ENCODE data around the gene ADPRM.
A peak's percentile ranks its signal among the peaks of the same experiment; 100 is the strongest.

Gene ADPRM

GRCh38 chr17:10737168-10737622 is 39.8 kb downstream of the ADPRM start:
- no peak for DNase-seq
- no peaks in the 10 kb centered on the region for H3K9me3 ChIP-seq (ENCODE audit: control insufficient read depth, low read length)
- H3K36me3 ChIP-seq (ENCODE audit: control insufficient read depth, insufficient read depth, low read length): no peaks in the 10 kb centered on the region
- H3K27me3 ChIP-seq (replicated peaks; ENCODE audit: control insufficient read depth, insufficient read depth, low read length, poor library complexity, severe bottlenecking): no peaks in the 10 kb centered on the region
- no peak overlapping the region for H3K4me3 ChIP-seq (ENCODE audit: insufficient read depth, low read depth, low read length, poor library complexity, severe bottlenecking)
- no peak overlapping the region for H3K27ac ChIP-seq (ENCODE audit: insufficient read depth, low read length, poor library complexity, severe bottlenecking)
- no peaks in the 10 kb centered on the region for H3K4me1 ChIP-seq (ENCODE audit: control insufficient read depth, insufficient read depth, low read length, poor library complexity, severe bottlenecking)

- H3K27me3 ChIP-seq (replicated peaks; ENCODE audit: control insufficient read depth, insufficient read depth, low read length, poor library complexity, severe bottlenecking): no peaks in the 10 kb centered on the region
- no peak for DNase-seq
- no peak overlapping the region for H3K27ac ChIP-seq (ENCODE audit: insufficient read depth, low read length, poor library complexity, severe bottlenecking)
- no peaks in the 10 kb centered on the region for H3K36me3 ChIP-seq (ENCODE audit: control insufficient read depth, insufficient read depth, low read length)
- H3K9me3 ChIP-seq (ENCODE audit: control insufficient read depth, low read length): no peaks in the 10 kb centered on the region
- no peaks in the 10 kb centered on the region for H3K4me1 ChIP-seq (ENCODE audit: control insufficient read depth, insufficient read depth, low read length, poor library complexity, severe bottlenecking)
- H3K4me3 ChIP-seq (ENCODE audit: insufficient read depth, low read depth, low read length, poor library complexity, severe bottlenecking): no peak overlapping the region
Observed at GRCh38 chr17:10737736-10738135, 40.3 kb downstream of the ADPRM start.

GRCh38 chr17:10738521-10739258 is 41.3 kb downstream of the ADPRM start:
- H3K27ac ChIP-seq (ENCODE audit: insufficient read depth, low read length, poor library complexity, severe bottlenecking): no peak overlapping the region
- H3K4me3 ChIP-seq (ENCODE audit: insufficient read depth, low read depth, low read length, poor library complexity, severe bottlenecking): no peak overlapping the region

GRCh38 chr17:10739386-10739785 is 42.0 kb downstream of the ADPRM start:
- DNase-seq: no peak
- no peaks in the 10 kb centered on the region for H3K27me3 ChIP-seq (replicated peaks; ENCODE audit: control insufficient read depth, insufficient read depth, low read length, poor library complexity, severe bottlenecking)
- H3K27ac ChIP-seq (ENCODE audit: insufficient read depth, low read length, poor library complexity, severe bottlenecking): no peak overlapping the region
- no peaks in the 10 kb centered on the region for H3K9me3 ChIP-seq (ENCODE audit: control insufficient read depth, low read length)
- H3K36me3 ChIP-seq (ENCODE audit: control insufficient read depth, insufficient read depth, low read length): no peaks in the 10 kb centered on the region
- peaks cover 5% of the 10 kb centered on the region for H3K4me1 ChIP-seq (ENCODE audit: control insufficient read depth, insufficient read depth, low read length, poor library complexity, severe bottlenecking)
- no peak overlapping the region for H3K4me3 ChIP-seq (ENCODE audit: insufficient read depth, low read depth, low read length, poor library complexity, severe bottlenecking)

More at GRCh38 chr17:10738521-10739258, 41.3 kb downstream of the ADPRM start:
- Histone ChIP-seq H3K4me1 (ENCODE audit: control insufficient read depth, insufficient read depth, low read length, poor library complexity, severe bottlenecking) (no peaks in the 10 kb centered on the region), H3K9me3 (ENCODE audit: control insufficient read depth, low read length) (no peaks in the 10 kb centered on the region), H3K27me3 (replicated peaks; ENCODE audit: control insufficient read depth, insufficient read depth, low read length, poor library complexity, severe bottlenecking) (no peaks in the 10 kb centered on the region), H3K36me3 (ENCODE audit: control insufficient read depth, insufficient read depth, low read length) (no peaks in the 10 kb centered on the region)
- no peak for DNase-seq

- Histone ChIP-seq H3K4me1 (ENCODE audit: control insufficient read depth, insufficient read depth, low read length, poor library complexity, severe bottlenecking) (peaks cover 8% of the 10 kb centered on the region), H3K27ac (ENCODE audit: insufficient read depth, low read length, poor library complexity, severe bottlenecking) (no peak overlapping the region), H3K36me3 (ENCODE audit: control insufficient read depth, insufficient read depth, low read length) (no peaks in the 10 kb centered on the region), H3K9me3 (ENCODE audit: control insufficient read depth, low read length) (no peaks in the 10 kb centered on the region), H3K27me3 (replicated peaks; ENCODE audit: control insufficient read depth, insufficient read depth, low read length, poor library complexity, severe bottlenecking) (no peaks in the 10 kb centered on the region), H3K4me3 (ENCODE audit: insufficient read depth, low read depth, low read length, poor library complexity, severe bottlenecking) (no peak overlapping the region)
- no peak for DNase-seq
Observed at GRCh38 chr17:10741416-10742135, 44.2 kb downstream of the ADPRM start.

- no peak overlapping the region for H3K4me3 ChIP-seq (ENCODE audit: insufficient read depth, low read depth, low read length, poor library complexity, severe bottlenecking)
- DNase-seq: no peak
- H3K4me1 ChIP-seq (ENCODE audit: control insufficient read depth, insufficient read depth, low read length, poor library complexity, severe bottlenecking): peaks cover 8% of the 10 kb centered on the region
- H3K27ac ChIP-seq (ENCODE audit: insufficient read depth, low read length, poor library complexity, severe bottlenecking): no peak overlapping the region
- H3K9me3 ChIP-seq (ENCODE audit: control insufficient read depth, low read length): no peaks in the 10 kb centered on the region
- H3K36me3 ChIP-seq (ENCODE audit: control insufficient read depth, insufficient read depth, low read length): no peaks in the 10 kb centered on the region
- no peaks in the 10 kb centered on the region for H3K27me3 ChIP-seq (replicated peaks; ENCODE audit: control insufficient read depth, insufficient read depth, low read length, poor library complexity, severe bottlenecking)
Observed at GRCh38 chr17:10742431-10742830, 45.0 kb downstream of the ADPRM start.

- no peak for DNase-seq
- H3K4me1 ChIP-seq (ENCODE audit: control insufficient read depth, insufficient read depth, low read length, poor library complexity, severe bottlenecking): peaks cover 8% of the 10 kb centered on the region
- no peaks in the 10 kb centered on the region for H3K27me3 ChIP-seq (replicated peaks; ENCODE audit: control insufficient read depth, insufficient read depth, low read length, poor library complexity, severe bottlenecking)
- no peak overlapping the region for H3K27ac ChIP-seq (ENCODE audit: insufficient read depth, low read length, poor library complexity, severe bottlenecking)
- no peak overlapping the region for H3K4me3 ChIP-seq (ENCODE audit: insufficient read depth, low read depth, low read length, poor library complexity, severe bottlenecking)
- no peaks in the 10 kb centered on the region for H3K36me3 ChIP-seq (ENCODE audit: control insufficient read depth, insufficient read depth, low read length)
- no peaks in the 10 kb centered on the region for H3K9me3 ChIP-seq (ENCODE audit: control insufficient read depth, low read length)
Observed at GRCh38 chr17:10743316-10744009, 46.1 kb downstream of the ADPRM start.

- Histone ChIP-seq H3K9me3 (ENCODE audit: control insufficient read depth, low read length) (no peaks in the 10 kb centered on the region), H3K4me3 (ENCODE audit: insufficient read depth, low read depth, low read length, poor library complexity, severe bottlenecking) (no peak overlapping the region), H3K27ac (ENCODE audit: insufficient read depth, low read length, poor library complexity, severe bottlenecking) (no peak overlapping the region), H3K36me3 (ENCODE audit: control insufficient read depth, insufficient read depth, low read length) (no peaks in the 10 kb centered on the region), H3K27me3 (replicated peaks; ENCODE audit: control insufficient read depth, insufficient read depth, low read length, poor library complexity, severe bottlenecking) (no peaks in the 10 kb centered on the region), H3K4me1 (ENCODE audit: control insufficient read depth, insufficient read depth, low read length, poor library complexity, severe bottlenecking) (peaks cover 8% of the 10 kb centered on the region)
- DNase-seq: peak in 1 of 3 donors; percentile 2
Observed at GRCh38 chr17:10744501-10745000, 47.2 kb downstream of the ADPRM start.

- Histone ChIP-seq H3K4me1 (ENCODE audit: control insufficient read depth, insufficient read depth, low read length, poor library complexity, severe bottlenecking) (peaks cover 8% of the 10 kb centered on the region), H3K4me3 (ENCODE audit: insufficient read depth, low read depth, low read length, poor library complexity, severe bottlenecking) (no peak overlapping the region), H3K9me3 (ENCODE audit: control insufficient read depth, low read length) (no peaks in the 10 kb centered on the region), H3K27me3 (replicated peaks; ENCODE audit: control insufficient read depth, insufficient read depth, low read length, poor library complexity, severe bottlenecking) (no peaks in the 10 kb centered on the region), H3K27ac (ENCODE audit: insufficient read depth, low read length, poor library complexity, severe bottlenecking) (no peak overlapping the region), H3K36me3 (ENCODE audit: control insufficient read depth, insufficient read depth, low read length) (no peaks in the 10 kb centered on the region)
- DNase-seq: no peak
Observed at GRCh38 chr17:10745231-10745630, 47.8 kb downstream of the ADPRM start.

All from effector memory CD4-positive, alpha-beta T cell (primary cell).